Iris pigment epithelial cell (primary cell): ENCODE results near the gene NAT16.
"Not testable (repeated sequence)": the region's sequence is repeated elsewhere in the genome, so short reads cannot be mapped to it uniquely, and the experiment has no call there.

Experiments
- DNase-seq: peaks from one replicate; pipeline ENCODE4 v3.0.0-alpha.2; 2011; ENCODE audit warnings: low read depth

NAT16 gene

GRCh38 chr7:101201695-101202602, 21.9 kb upstream of the NAT16 start:
- DNase-seq: no peak

GRCh38 chr7:101200862-101201599, 20.9 kb upstream of the NAT16 start, which contains the start of gene MOGAT3:
Gene MOGAT3 (minus strand): TSS chr7:101201036. CDS start chr7:101200854, 182 bp downstream.
- DNase-seq: no peak

- no peak for DNase-seq
Observed at GRCh38 chr7:101200504-101200861, 20.4 kb upstream of the NAT16 start.

GRCh38 chr7:101199522-101199921, 19.4 kb upstream of the NAT16 start:
- not testable (repeated sequence) for DNase-seq

GRCh38 chr7:101198476-101198875, 18.4 kb upstream of the NAT16 start:
- no peak for DNase-seq

- no peak for DNase-seq
Observed at GRCh38 chr7:101197991-101198390, 17.9 kb upstream of the NAT16 start.

GRCh38 chr7:101195884-101196283, 15.8 kb upstream of the NAT16 start:
- no peak for DNase-seq

GRCh38 chr7:101189109-101189508, 9.0 kb upstream of the NAT16 start:
- DNase-seq: no peak

- no peak for DNase-seq
Observed at GRCh38 chr7:101186844-101187428, 6.8 kb upstream of the NAT16 start.

- DNase-seq: no peak
Observed at GRCh38 chr7:101186194-101186593, 6.1 kb upstream of the NAT16 start.

GRCh38 chr7:101185258-101185839, 5.3 kb upstream of the NAT16 start:
- DNase-seq: peak; percentile 62

- no peak for DNase-seq
Observed at GRCh38 chr7:101179713-101180112, 380 bp downstream of the NAT16 start.

GRCh38 chr7:101179117-101179516, 976 bp downstream of the NAT16 start:
- no peak for DNase-seq

- DNase-seq: no peak
Observed at GRCh38 chr7:101177644-101178043, 2.4 kb downstream of the NAT16 start.

GRCh38 chr7:101175664-101176063, 4.4 kb downstream of the NAT16 start:
- DNase-seq: no peak

- DNase-seq: no peak
Observed at GRCh38 chr7:101174322-101174854, 5.7 kb downstream of the NAT16 start.

- DNase-seq: peak; percentile 41
Observed at GRCh38 chr7:101173752-101174244, 6.3 kb downstream of the NAT16 start.

GRCh38 chr7:101172854-101173751, 7.0 kb downstream of the NAT16 start:
- peak; percentile 42 for DNase-seq

GRCh38 chr7:101172005-101172853, 7.9 kb downstream of the NAT16 start:
- DNase-seq: no peak

GRCh38 chr7:101171442-101171837, 8.7 kb downstream of the NAT16 start:
- no peak for DNase-seq
